HG02852 (cell line): Measurements from ENCODE around the gene ENDOV.

Experiments
- ATAC-seq: cut with Tn5 transposase; IDR thresholded peaks from one replicate; pipeline ENCODE4 v1.9.1; 2021; ENCODE audit warnings: mild to moderate bottlenecking, moderate library complexity; ENCODE audit not compliant: unreplicated experiment

Gene ENDOV

DNA sequence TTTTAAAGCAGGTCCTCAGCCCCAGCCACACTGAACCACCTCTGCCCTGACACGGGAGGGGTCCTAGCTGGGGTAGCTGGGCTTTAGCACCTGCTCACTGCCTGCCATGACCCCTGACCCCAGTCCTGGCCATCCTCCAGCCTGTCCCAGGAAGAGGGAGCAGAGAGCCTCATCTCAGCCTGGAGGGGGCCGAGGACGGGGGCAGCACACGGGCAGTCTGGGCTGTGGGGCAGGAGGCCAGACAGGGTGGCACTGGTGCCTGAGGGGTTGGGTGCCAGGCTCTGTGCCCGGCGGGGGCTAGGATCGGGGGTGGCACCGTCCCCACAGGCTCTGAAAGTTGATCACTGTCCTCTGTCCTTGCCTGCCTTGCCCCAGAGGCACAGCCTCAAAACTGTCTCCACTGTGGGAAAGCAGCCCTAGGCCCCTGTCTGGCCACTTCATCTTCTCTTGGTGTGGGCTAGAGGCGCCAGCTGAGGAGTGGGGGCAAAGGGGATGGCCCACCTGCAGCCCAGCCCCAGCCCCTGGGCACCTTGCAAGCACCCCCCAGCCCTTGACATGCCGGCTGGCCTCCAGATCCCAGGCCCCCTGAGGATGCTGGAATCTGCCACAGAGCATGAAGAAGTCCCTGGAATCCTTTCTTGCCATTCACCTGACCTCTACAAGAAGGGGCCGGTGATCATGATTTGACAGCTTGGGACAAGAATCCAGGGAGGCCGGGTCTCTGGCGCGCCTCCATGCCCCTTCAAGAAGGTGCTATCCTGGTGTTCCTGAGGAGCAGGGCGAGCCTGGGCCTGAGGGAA, 15.7 kb downstream of the ENDOV start:
- ATAC-seq, result no peak

GRCh38 chr17:80431246-80432195, 16.6 kb downstream of the ENDOV start:
- ATAC-seq, result no peak

- no peak for ATAC-seq
Observed at GRCh38 chr17:80432350-80432955, 17.5 kb downstream of the ENDOV start.

GRCh38 chr17:80432961-80433550, 18.1 kb downstream of the ENDOV start:
- no peak for ATAC-seq

DNA sequence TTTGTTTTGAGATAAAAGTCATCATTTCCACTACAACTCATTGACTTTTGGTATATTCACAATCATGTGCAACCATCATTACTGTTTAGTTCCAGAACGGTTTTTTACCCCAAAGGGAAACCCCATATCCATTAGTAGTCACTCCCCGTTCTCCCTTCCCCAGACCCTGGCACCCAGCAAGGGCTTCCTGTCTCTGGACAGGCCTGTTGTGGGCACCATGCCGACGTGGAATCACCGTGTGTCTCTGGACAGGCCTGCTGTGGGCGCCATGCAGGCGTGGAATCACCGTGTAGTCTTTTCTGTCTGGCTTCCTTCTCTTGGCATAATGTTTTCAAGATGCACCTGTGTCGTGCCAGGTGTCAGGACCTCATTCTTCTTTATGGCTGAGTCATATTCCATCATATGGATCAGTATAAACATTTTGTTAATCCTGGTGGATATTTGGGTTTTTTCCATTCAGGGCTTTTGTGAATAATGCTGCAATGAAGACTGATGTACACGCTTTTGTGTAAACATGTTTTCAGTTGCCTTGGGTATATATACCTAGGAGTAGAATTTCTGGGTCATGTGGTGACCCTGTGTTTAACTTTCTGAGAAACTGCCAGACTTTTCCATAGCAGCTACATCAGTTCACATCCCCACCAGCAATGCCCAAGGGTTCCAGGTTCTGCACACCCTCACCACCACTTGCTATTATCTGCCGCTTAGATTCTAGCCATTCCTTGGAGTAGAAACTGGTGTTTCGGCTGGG, 19.1 kb downstream of the ENDOV start:
- ATAC-seq, result no peak

GRCh38 chr17:80437532-80437931, 22.6 kb downstream of the ENDOV start:
- ATAC-seq, result no peak

DNA sequence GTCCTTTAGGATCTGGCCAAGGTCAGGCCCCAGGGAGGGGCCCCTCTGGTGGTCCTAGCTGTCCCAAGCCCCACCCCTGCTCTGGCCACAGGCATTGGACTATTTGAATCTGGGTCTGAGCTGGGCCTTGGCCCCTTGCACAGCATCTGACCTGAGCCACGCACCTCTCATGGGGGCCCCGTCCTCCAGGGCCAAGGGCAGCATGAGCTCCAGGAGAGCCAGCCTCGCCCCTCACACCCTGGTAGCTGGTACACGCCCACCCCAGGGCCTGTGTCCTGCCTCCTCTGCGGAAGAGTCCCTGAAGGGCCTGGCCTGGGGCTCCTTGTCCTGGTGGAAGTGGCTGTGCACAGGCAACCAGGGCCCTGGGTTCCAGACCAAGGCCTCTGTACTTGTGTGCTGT, 23.8 kb downstream of the ENDOV start:
- no peak for ATAC-seq

- ATAC-seq, result no peak
Observed at GRCh38 chr17:80439499-80439898, 24.5 kb downstream of the ENDOV start.

DNA sequence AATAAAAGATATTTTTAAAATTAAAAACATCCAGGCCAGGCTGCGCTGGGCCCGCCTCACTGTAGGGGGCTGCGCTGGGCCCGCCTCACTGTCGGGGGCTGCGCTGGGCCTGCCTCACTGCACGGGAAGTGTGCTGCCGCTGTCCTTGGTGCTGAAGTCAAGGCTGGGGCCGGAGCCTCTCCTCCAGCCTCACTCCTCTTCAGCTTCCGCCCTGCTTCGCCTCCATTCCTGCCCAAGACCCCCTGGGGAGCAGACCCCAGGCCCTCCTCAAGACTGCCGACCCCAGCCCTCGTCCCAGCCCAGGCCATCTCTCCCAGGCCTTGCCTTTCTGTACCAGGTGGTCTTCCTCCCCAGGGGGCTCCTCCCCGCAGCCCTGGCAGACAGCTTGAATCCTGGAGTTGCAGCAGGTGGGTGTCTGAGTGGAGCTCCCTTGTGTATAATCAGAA, 26.2 kb downstream of the ENDOV start:
- ATAC-seq, result no peak

- ATAC-seq, result no peak
Observed at GRCh38 chr17:80441598-80442322, 26.8 kb downstream of the ENDOV start.

DNA sequence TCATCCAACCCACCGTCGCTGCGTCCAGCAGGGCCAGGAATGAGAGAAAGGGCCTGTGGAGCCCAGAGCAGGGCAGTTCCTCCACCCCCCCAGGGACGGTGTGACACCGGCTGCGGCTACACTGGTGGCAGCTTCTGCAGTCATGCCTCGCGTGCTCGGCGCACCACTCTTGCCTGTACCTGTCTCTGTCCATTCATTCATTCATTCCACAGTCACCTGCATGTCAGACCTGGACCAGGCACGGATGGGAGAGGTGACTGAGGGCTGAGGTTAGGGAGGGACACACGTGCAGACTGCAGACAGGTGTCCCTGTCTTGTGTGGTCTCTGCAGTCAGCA, 27.3 kb downstream of the ENDOV start:
- ATAC-seq, result no peak

GRCh38 chr17:80442764-80443163, 27.8 kb downstream of the ENDOV start:
- ATAC-seq, result no peak

- no peak for ATAC-seq
Observed at GRCh38 chr17:80443498-80443897, 28.5 kb downstream of the ENDOV start.

GRCh38 chr17:80443916-80444643, 29.1 kb downstream of the ENDOV start:
- no peak for ATAC-seq

- ATAC-seq, result no peak
Observed at GRCh38 chr17:80444644-80444979, 29.6 kb downstream of the ENDOV start.

GRCh38 chr17:80445007-80445725, 30.2 kb downstream of the ENDOV start:
- ATAC-seq, result no peak

GRCh38 chr17:80445726-80446110, 30.8 kb downstream of the ENDOV start:
- no peak for ATAC-seq

DNA sequence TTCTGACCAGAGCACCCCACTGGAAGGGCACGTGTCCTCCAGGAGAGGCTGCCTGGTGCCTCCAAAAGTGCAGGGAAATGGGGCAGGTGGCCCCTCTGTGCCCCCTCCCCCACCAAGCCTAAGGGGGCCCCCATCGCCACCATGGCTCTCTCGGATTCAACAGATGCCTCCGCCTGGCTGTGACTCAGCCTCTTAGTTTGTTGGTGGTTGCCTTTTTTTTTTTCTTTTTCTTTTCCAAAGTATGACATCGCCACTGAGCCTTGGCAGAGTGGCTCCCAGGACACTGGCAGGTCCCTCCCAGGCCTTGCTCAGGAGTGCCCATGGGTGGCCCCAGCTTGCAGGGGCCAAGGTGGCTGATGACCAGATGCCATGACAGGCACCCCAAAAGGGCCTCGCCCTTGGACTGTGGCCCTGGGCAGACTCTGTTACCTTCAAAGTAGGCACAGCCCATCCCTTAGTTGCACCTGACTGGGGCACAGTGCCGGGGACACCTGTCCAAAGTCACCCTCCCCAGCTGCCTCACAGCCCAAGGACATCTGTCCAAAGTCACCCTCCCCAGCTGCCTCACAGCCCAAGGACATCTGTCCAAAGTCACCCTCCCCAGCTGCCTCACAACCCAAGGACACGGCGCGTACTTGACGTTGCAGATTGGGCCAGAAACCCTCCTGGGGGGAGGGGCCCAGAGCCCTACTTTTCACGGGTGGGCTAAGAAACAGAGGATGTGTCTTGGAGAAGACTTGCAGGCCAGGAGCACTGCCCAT, 31.9 kb downstream of the ENDOV start:
- no peak for ATAC-seq
